Esophagus mucosa (tissue), 1 donor: Measurements from ENCODE around the gene TRAF2. TPM values are rescaled to one million over a fixed set of nuclear protein-coding genes. Genes with fewer than 3 reads are reported as not detected.

ENCODE experiments used
- ATAC-seq: fragments of 200-7000 bp; cut with Tn5 transposase; one replicate; pipeline ENCODE4 v1.9.1; 2020
- total RNA-seq: library from RNA; stranded (reverse); gene quantifications from one replicate; pipeline ENCODE4 v1.2.4, GENCODE V29; 2023
- donor health status: DM: yes; HTN: yes; CAD: no.

The TRAF2 gene
- total RNA-seq, 1 donor from 2014 or later = 11.1 TPM

DNA sequence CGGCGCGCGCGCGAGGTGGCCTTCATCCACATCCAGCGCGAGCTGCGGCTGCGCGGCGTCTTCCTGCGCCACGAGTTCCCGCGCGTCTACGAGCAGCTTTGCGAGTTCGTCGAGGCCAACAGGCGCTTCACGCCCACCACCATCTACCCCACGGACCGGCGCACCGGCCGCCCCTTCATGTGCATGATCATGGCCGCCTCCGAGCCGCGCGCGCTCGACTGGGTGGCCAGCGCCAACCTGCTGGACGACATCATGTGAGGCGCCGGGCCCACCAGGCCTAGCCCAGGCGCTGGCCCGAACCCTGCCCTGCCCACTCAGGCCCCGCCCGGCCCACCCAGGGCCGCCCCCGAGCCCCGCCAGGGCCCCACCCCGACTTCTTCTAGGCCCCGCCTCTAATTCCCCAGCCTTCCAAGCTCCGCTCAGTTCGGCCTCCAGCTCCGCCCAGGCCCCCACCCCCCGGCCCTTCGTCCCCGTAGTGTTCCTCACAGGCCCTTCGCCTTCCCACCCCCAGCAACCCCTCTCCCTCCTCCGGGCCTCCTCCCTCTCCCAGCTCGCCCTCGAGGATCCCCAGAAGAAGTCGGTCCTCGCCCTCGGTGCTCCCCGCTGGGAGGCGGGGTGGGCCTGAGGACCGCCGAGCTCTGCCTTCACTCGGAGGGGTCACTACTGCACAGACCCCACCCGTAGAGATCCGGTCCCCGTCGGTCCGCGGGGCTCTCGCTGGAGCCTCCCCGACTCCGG is 39.1 kb upstream of the TRAF2 start:
- peak; percentile 16 for ATAC-seq

DNA sequence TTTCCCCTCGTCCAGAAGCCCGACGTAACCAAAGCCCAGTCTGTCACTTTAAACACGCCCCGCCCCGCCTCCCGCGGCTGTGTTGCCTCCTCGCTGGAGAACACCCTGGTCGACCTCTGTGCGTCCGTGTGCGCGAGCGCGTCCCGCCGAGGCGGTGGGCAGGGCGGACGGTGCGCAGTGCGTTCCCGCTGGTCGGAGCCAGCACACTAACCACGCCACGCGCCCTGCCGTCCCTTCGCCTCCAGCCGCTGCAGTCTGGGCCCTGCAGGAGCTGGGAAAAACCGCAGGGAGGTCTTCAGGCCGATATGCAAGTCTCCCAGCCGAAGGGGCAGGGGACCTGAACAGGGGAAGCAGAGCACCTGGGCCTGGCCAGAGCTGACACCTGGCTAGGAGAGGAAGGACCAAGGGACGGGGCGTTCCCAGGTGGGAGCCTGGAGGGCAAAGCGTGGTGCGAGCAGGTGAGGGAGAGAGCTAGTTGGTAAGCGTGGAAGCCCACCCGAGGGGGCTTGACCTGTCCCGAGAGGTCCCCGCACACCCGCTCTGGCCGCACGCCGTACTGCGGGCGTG is 38.4 kb upstream of the TRAF2 start:
- peak; percentile 52 for ATAC-seq

DNA sequence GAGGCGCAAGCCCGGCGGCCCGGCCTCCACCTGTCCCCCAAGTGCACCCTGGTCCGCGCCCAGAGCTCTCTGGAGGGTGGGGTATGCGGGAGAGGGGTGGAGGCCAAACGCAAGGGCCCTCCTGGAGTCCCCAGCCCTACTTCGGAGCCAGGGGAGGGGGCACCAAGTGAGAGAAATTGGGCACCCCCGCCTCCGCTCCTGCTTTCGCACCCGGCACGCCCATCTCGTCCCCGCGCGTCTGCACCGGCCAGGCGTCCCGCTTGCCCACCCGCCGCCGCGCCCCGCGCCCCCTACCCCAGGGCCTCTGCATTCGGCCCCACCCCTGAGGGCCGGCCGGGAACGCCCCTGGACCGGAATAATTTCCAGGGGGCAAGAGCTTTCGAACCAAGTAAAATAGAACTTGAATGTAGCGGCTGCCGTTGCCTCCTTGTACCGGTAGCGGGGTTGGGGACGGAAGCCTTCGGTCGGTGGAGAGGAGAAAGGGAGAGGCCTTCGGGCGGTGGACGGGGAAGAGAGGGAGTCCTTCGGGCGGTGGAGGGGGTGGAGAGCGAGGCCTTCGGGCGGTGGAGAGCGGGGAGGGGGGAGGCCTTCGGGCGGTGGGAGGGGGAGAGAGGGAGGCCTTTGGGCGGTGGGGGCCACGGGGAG is 37.8 kb upstream of the TRAF2 start:
- peak; percentile 1 for ATAC-seq

DNA sequence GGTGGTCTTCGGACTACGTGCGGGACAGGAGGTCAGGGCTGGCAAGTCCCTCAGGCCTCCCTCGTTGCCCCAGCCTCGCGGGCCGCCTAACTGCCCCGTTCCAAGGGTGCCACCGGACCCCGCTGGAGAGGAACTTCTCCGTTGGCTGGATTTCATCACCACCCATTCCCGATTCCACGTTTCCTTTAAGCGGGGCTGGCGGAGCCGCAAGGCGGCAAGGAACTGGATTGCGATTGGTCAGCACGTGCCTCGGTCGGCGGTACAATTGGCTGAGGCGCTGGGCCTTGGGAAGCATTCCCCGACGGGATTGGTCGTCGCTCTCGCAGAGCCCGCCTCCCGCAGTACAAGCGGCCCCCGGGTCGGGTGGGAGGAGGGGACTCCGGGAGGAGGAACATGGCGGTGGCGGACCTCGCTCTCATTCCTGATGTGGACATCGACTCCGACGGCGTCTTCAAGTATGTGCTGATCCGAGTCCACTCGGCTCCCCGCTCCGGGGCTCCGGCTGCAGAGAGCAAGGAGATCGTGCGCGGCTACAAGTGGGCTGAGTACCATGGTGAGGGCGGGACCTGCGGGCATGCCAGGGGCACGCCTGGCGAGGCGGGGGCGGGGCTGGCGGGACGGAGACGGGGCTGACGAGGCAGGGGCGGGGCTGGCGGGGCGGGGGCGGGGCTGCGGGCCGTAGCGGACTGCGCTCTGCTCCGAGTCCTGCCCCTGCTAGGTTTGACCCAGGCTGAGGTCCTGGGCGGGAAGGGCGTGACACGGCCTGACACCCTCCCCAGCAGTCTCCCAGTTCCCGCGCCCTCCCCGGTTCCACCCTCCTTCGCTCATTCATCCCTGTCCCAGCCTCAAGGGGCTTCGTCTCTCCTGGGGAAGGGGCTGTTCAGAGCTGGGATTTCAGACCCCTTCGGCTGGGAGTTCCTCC is 37.0 kb upstream of the TRAF2 start, which contains the start of gene PHPT1:
Gene PHPT1, plus strand, starts transcription at position 372 of the 922 bp plus-strand sequence. Its CDS starts 22 bp downstream, at position 394.
- ATAC-seq = peak; percentile 82

DNA sequence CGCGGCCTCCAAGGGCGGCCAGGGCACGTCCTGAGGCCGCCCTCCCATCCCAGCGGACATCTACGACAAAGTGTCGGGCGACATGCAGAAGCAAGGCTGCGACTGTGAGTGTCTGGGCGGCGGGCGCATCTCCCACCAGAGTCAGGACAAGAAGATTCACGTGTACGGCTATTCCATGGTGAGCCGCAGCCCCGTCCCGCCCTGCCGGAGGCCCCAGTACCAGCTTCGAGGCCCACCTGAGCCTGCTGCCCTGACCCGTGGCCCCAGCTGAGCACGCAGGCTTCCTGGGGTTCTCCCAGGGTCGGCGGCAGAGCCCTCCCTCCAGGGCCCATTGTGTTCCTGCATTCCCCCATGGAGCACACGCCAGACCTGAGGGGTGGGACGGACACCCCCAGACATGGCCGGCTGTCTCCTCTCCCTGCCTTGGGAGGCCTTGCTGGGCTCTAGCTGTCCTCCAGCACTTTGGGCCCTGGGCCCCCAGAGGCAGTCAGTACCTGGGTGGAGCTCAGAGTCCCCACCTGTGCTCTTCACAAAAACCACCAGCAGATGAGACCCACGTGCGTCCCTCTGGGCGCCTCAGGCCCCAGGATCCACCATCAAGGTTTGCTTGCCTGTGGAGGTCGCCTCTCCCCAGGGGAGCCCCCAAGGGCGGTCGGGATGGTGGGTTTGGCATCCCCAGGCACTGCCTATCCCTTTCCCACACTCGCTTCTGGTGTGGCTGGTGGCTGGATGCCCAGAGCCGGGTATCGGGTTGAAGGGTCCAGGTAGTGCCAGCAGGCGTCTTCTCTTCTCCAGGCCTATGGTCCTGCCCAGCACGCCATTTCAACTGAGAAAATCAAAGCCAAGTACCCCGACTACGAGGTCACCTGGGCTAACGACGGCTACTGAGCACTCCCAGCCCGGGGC is 36.1 kb upstream of the TRAF2 start:
- no peak for ATAC-seq

DNA sequence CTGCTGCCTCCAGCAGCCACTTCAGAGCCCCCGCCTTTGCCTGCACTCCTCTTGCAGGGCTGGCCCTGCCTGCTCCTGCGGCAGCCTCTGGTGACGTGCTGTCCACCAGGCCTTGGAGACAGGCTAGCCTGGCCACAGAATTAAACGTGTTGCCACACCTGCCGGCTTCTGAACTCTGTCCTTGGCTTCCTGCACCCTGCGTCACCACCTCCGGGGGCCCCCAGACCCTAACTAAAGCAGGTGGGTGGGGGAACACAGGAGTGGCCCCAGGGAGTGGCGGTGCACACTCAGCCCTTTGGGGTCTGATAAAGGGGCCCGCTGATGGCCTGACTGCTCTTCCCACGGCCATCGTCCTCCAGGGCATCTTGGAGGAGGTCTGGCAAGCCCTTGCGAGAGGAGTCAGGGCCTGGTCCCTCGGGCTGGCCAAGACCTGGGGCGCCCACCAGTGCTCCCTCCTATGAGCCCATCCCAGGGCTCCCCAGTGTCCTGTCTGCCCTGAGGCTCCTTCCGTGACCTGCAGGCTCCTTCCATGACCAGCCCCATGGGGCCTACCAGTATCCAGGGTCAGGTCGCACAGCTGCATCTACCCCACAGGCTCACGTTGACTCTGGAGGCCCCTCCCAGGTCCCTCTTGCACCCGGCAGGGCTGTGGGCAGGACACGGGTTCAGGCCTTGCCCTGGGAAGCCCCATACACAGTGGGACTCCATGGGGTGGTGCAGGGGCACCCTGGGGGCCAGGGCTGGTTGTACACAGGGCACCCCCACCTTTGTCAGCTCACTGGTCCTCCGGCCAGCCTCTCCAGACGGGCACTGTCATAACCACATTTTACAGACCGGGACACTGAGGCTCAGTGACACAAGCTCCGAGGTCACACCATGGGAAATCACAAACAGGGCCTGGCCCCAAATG is 35.2 kb upstream of the TRAF2 start:
- no peak for ATAC-seq

DNA sequence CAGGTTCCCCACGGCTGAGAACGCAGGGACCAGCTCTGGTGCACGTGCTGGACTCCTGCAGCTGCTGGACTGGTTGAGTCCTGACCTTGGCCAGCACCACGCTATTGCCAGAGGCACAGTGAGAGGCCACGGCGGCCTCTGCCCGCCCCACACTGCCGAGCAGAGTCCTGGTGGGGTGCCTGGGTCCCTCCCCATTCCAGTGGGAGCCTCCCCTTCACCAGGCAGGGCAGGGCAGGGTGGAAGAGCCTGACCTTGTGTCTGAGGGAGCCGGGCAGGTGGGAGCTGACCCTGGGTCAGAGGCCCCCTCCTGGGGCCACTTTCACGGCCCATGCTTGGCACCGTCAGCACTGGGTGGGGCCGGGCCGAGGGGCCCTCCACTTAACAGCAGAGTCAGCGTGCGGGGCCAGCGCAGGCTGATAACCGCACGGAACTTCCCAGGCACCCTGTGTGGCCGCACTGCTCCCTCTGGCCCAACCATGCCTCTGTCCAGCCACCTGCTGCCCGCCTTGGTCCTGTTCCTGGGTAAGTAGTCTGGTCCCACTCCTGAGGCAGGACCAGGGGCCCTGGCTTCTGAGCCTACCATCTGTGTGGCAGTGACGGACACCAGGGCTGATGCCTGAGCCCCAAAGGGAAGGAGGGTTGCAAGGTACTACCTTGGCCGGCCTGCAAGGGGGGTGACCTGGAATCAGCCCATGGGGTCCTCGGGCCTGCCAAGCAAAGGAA is 34.2 kb upstream of the TRAF2 start, which contains the start of gene MAMDC4:
Gene MAMDC4, plus strand, starts transcription at position 406 of the 723 bp plus-strand sequence. Its CDS starts 71 bp downstream, at position 477.
- ATAC-seq = no peak

DNA sequence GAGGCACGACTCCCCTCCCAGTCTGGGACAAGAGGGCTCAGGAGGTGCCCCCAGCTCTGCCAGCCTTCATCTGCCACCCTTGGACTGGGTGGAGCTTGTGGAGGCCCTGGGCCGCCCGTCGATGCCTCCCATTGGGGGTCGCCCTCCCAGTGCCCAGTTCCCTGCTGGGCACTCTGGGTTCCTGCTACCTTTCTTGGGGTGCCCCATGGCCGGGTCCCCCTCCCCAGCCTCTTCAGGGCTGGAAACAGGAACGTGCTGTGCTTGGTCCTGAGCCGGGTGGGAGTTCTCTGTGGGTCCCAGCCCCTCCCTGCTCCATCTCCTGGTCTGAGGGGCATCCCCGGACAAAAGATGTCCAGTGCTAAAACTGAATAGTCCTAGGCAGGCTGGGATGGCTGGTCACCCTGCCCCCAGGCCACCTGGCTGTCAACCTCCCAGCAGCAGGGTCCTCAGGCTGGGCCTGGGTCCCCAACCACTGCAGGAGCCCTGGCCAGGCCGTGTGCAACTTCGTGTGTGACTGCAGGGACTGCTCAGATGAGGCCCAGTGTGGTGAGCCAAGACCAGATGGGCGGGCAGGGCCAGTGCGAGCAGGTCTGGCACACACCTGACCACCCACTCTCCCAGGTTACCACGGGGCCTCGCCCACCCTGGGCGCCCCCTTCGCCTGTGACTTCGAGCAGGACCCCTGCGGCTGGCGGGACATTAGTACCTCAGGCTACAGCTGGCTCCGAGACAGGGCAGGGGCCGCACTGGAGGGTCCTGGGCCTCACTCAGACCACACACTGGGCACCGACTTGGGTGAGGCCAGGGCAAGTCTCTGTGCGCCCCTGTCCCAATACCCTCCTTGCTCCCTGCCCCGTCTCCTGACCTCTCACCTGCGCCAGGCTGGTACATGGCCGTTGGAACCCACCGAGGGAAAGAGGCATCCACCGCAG is 33.4 kb upstream of the TRAF2 start:
- ATAC-seq = no peak

DNA sequence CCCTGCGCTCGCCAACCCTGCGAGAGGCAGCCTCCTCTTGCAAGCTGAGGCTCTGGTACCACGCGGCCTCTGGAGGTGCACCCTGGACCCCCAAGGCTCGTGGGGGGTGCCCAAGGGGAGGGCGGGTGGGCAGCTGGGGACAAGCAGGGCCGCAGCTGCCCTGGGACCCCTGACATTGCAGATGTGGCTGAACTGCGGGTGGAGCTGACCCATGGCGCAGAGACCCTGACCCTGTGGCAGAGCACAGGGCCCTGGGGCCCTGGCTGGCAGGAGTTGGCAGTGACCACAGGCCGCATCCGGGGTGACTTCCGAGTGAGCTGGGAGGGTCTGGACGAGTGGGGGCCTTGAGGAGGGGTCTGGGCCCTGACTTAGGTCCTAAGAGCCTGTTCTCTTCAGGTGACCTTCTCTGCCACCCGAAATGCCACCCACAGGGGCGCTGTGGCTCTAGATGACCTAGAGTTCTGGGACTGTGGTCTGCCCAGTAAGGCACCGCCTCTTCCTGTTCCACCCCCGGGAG is 32.7 kb upstream of the TRAF2 start:
- ATAC-seq = no peak

DNA sequence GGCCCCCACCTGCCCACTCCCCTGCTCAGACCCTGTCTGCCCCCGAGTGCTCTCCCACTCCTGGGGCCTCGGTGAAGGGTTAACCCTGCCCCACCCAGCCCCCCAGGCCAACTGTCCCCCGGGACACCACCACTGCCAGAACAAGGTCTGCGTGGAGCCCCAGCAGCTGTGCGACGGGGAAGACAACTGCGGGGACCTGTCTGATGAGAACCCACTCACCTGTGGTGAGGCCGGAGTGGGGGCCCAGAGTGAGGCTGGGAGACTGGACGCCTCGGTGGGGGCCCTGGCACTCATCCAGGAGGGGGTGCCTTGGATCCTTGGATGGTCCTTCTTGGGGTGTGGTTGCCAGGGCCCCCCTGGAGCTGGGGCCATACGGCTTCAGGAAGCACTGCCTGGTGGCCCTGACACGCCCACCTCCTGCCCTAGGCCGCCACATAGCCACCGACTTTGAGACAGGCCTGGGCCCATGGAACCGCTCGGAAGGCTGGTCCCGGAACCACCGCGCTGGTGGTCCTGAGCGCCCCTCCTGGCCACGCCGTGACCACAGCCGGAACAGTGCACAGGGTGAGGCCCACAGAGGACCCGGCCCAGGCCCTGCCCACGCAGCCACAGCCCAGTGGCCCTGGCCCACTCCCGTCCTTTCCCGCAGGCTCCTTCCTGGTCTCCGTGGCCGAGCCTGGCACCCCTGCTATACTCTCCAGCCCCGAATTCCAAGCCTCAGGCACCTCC is 32.0 kb upstream of the TRAF2 start:
- no peak for ATAC-seq

DNA sequence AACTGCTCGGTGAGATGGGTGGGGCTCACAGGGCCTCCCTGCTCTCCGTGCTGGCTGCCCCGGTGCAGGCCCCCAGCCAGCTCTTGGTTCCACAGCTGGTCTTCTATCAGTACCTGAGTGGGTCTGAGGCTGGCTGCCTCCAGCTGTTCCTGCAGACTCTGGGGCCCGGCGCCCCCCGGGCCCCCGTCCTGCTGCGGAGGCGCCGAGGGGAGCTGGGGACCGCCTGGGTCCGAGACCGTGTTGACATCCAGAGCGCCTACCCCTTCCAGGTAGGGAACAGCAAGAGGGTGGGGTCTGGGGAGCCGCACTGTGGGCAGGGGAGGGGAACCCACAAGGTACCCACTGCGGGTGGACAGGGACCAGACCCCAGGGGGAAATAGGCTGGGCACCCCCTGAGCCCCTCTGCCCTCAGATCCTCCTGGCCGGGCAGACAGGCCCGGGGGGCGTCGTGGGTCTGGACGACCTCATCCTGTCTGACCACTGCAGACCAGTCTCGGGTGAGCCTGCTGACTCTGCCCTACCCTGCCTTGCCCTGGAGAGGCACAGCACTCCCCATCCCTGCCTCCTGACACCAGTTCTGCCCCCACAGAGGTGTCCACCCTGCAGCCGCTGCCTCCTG is 31.4 kb upstream of the TRAF2 start:
- no peak for ATAC-seq

DNA sequence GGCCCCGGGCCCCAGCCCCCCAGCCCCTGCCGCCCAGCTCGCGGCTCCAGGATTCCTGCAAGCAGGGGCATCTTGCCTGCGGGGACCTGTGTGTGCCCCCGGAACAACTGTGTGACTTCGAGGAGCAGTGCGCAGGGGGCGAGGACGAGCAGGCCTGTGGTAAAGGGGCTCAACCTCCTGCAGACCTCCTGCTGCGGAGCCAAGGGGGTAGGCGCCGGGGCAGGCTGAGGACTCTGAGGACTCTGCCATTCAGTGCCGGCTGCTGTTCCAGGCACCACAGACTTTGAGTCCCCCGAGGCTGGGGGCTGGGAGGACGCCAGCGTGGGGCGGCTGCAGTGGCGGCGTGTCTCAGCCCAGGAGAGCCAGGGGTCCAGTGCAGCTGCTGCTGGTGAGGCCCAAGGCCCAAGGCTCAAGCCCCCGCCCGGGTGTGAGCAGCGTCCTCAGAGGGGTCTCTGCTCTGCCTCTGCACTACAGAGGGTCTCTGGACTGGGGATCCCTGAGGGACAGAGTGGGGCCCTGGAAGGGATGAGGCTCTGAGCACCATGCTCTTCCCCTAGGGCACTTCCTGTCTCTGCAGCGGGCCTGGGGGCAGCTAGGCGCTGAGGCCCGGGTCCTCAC is 30.7 kb upstream of the TRAF2 start:
- no peak for ATAC-seq

DNA sequence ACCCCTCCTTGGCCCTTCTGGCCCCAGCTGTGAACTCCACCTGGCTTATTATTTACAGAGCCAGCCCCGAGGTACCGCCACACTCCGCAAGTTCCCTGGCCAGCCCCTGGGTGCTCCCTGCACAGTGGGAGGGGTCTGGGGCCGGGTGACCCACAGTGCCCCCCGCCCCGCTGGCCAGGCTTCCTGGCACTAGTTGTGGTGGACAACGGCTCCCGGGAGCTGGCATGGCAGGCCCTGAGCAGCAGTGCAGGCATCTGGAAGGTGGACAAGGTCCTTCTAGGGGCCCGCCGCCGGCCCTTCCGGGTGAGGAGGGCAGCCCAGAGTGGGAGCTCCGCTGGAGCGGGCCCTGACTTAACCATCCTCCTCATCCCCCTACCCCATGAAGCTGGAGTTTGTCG is 30.2 kb upstream of the TRAF2 start:
- ATAC-seq = no peak

DNA sequence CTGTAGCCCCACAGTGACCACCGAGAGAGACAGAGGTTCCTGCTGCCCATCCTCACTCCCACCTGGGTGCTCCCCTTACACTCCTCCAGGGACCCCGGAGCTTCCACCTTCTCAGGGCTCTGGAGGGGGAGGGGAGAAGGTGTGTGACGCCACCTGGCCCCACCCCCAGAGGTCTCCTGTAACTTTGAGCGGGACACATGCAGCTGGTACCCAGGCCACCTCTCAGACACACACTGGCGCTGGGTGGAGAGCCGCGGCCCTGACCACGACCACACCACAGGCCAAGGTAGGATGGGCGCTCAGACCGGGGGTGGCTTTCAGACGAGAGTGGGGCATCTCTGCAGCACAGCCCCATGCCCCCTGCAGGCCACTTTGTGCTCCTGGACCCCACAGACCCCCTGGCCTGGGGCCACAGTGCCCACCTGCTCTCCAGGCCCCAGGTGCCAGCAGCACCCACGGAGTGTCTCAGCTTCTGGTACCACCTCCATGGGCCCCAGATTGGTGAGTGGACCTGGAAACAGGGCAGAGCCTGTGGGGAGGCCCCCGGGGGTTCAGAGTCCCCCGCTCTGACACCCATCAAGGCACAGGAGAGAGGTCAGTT is 29.7 kb upstream of the TRAF2 start:
- ATAC-seq = no peak

DNA sequence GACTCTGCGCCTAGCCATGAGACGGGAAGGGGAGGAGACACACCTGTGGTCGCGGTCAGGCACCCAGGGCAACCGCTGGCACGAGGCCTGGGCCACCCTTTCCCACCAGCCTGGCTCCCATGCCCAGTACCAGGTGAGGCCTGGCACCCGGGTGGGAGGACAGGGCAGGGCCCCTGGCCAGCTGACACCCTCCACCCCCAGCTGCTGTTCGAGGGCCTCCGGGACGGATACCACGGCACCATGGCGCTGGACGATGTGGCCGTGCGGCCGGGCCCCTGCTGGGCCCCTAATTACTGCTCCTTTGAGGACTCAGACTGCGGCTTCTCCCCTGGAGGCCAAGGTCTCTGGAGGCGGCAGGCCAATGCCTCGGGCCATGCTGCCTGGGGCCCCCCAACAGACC is 29.1 kb upstream of the TRAF2 start:
- ATAC-seq = no peak
